B cell (primary cell): ENCODE measurements around the gene C1orf174. TPM values are rescaled to one million over a fixed set of nuclear protein-coding genes. Genes with fewer than 3 reads are reported as not detected.

ENCODE experiments used
- ATAC-seq: fragments of 200-7000 bp; cut with Tn5 transposase; one replicate; pipeline ENCODE4 v1.10.0; 2021; ENCODE audit warnings: low read depth, mild to moderate bottlenecking, moderate number of reproducible peaks, moderate library complexity
- CTCF ChIA-PET: fragments of 350-600 bp; sonication (Branson Sonifier 250); formaldehyde crosslinking; loops from one replicate; lab custom pipeline; 2021; ENCODE audit warnings: antibody characterized with exemption, inconsistent platforms; lab: Charles Lee
- POLR2A ChIA-PET: fragments of 350-600 bp; sonication (Branson Sonifier 250); formaldehyde crosslinking; loops from one replicate; lab custom pipeline; 2021; ENCODE audit warnings: antibody characterized with exemption; lab: Charles Lee
- DNase-seq: peaks from one replicate; pipeline ENCODE4 v3.0.0; 2013
- H2AFZ ChIP-seq: 2 replicates; pipeline ENCODE4 v1.6.1; 2012; ENCODE audit warnings: mild to moderate bottlenecking, low read depth, low read length; ENCODE audit not compliant: insufficient read depth, poor library complexity, severe bottlenecking
- H3K27ac ChIP-seq, 2 donors: 1 replicate in 1 of 2; 2 replicates in 1 of 2; pipeline ENCODE4 v1.5.1; 2012 to 2013; ENCODE audit warnings: low read length in 2 of 2, mild to moderate bottlenecking in 2 of 2, moderate library complexity in 1 of 2
- H3K27me3 ChIP-seq, 4 experiments: fragments of 200-600 bp in 1 of 4; sonication (generic) in 1 of 4; replicated peaks in 1 of 4; 1 replicate in 2 of 4; 2 replicates in 2 of 4; pipeline versions ENCODE4 v1.6.1 to v1.7.0; 2013 to 2016; ENCODE audit warnings: low read length in 3 of 4, mild to moderate bottlenecking in 2 of 4, mixed read lengths in 1 of 4, moderate library complexity in 1 of 4; ENCODE audit not compliant: insufficient read depth in 4 of 4, control insufficient read depth in 3 of 4; ENCODE audit errors: control extremely low read depth in 1 of 4
- H3K36me3 ChIP-seq, 2 experiments: replicated peaks in 1 of 2; 1 replicate in 1 of 2; 2 replicates in 1 of 2; pipeline versions ENCODE4 v1.6.1 to v1.7.1; 2013; ENCODE audit warnings: low read length in 1 of 2; ENCODE audit not compliant: insufficient read depth in 2 of 2, control insufficient read depth in 1 of 2; ENCODE audit errors: control extremely low read depth in 1 of 2, extremely low read depth in 1 of 2
- H3K4me1 ChIP-seq, 2 donors: fragments of 200-600 bp in 1 of 2; sonication (generic) in 1 of 2; 1 replicate in 1 of 2; 2 replicates in 1 of 2; pipeline versions ENCODE4 v1.5.1 to v1.6.1; 2013 to 2017; ENCODE audit warnings: low read length in 2 of 2; ENCODE audit not compliant: control insufficient read depth in 2 of 2, insufficient read depth in 2 of 2
- H3K4me2 ChIP-seq: replicated peaks from 2 replicates; pipeline ENCODE3; 2012; ENCODE audit warnings: mild to moderate bottlenecking, low read depth, low read length; ENCODE audit not compliant: poor library complexity, severe bottlenecking
- H3K4me3 ChIP-seq, 5 experiments: fragments of 200-600 bp in 1 of 5; sonication (generic) in 1 of 5; 1 replicate in 3 of 5; 2 replicates in 2 of 5; pipeline versions ENCODE4 v1.5.1 to v1.7.0; 2011 to 2016; ENCODE audit warnings: low read length in 4 of 5, mild to moderate bottlenecking in 4 of 5, low read depth in 2 of 5, control low read depth in 1 of 5, moderate library complexity in 1 of 5; ENCODE audit not compliant: insufficient read depth in 1 of 5; ENCODE audit errors: control extremely low read depth in 1 of 5, extremely low read depth in 1 of 5
- H3K79me2 ChIP-seq: fragments of 200-600 bp; sonication (generic); one replicate; pipeline ENCODE4 v1.6.0; 2016; ENCODE audit warnings: low read length; ENCODE audit not compliant: control insufficient read depth, insufficient read depth
- H3K9ac ChIP-seq: fragments of 200-600 bp; sonication (generic); 2 replicates; pipeline ENCODE4 v1.6.1; 2017; ENCODE audit warnings: mild to moderate bottlenecking, low read length, moderate library complexity
- H3K9me3 ChIP-seq, 3 donors: one replicate each; pipeline versions ENCODE4 v1.6.1 to v1.7.1; 2013; ENCODE audit warnings: low read length in 2 of 3; ENCODE audit not compliant: control insufficient read depth in 2 of 3, insufficient read depth in 1 of 3; ENCODE audit errors: control extremely low read depth in 1 of 3
- H4K20me1 ChIP-seq: 2 replicates; pipeline ENCODE4 v1.6.0; 2012; ENCODE audit warnings: mild to moderate bottlenecking, low read length; ENCODE audit not compliant: insufficient read depth, control insufficient read depth, poor library complexity, severe bottlenecking
- H3K27ac Mint-ChIP-seq: one replicate; pipeline ENCODE4 v1.8.0; 2021; ENCODE audit warnings: mixed read lengths
- H3K27me3 Mint-ChIP-seq: one replicate; pipeline ENCODE4 v1.8.0; 2021; ENCODE audit warnings: mixed read lengths
- H3K4me1 Mint-ChIP-seq: one replicate; pipeline ENCODE4 v1.8.0; 2021; ENCODE audit warnings: mixed read lengths
- H3K4me3 Mint-ChIP-seq: one replicate; pipeline ENCODE4 v1.8.0; 2021; ENCODE audit warnings: mixed read lengths
- H3K9me3 Mint-ChIP-seq: one replicate; pipeline ENCODE4 v1.8.0; 2022; ENCODE audit warnings: mixed read lengths; ENCODE audit not compliant: insufficient read depth
- CTCF ChIP-seq: fragments of 200-600 bp; IDR thresholded peaks from one replicate; pipeline ENCODE4 v1.8.0; 2022; ENCODE audit warnings: antibody characterized with exemption, mild to moderate bottlenecking
- EZH2 ChIP-seq: IDR thresholded peaks from 2 replicates; pipeline ENCODE4 v1.6.1; 2012; ENCODE audit warnings: borderline replicate concordance, low read depth, mild to moderate bottlenecking, moderate library complexity, low read length; ENCODE audit not compliant: insufficient read depth, poor library complexity, severe bottlenecking
- WGBS: methylation state at CpG from one replicate; pipeline ENCODE4 v1.1.5; 2013; ENCODE audit warnings: missing lambda C conversion rate; ENCODE audit not compliant: insufficient coverage; 5-methylcytosine and 5-hydroxymethylcytosine counted together
- intact Hi-C: fragments of 100-400 bp; cut with micrococcal nuclease; formaldehyde crosslinking; loops from one replicate; pipeline ENCODE4 v1.10.0; 2022
- polyA plus RNA-seq: library from polyadenylated mRNA; depleted of rRNA; stranded (reverse); fragments of >200 nt; gene quantifications from 2 replicates; pipeline ENCODE4 v1.2.3, GENCODE V29; 2012
- total RNA-seq, 2 donors: library from RNA; stranded (reverse); fragments of 120-200 nt in 1 of 2; gene quantifications; 1 replicate in 1 of 2; 2 replicates in 1 of 2; pipeline versions ENCODE4 v1.2.3 to v1.2.4, GENCODE V29; 2013 to 2022

Gene C1orf174
- total and polyA plus RNA-seq, 2 donors (not counting 1 experiment from before 2014, with no cell fraction given): 33.2 to 49.8 TPM

GRCh38 chr1:3896396-3897000 is 3.6 kb downstream of the C1orf174 start:
- Mint-ChIP-seq H3K4me3 (no peak overlapping the region), H3K9me3 (peaks cover 4% of the 10 kb centered on the region), H3K27me3 (no peaks in the 10 kb centered on the region), H3K4me1 (peaks cover 40% of the 10 kb centered on the region), H3K27ac (no peak overlapping the region)
- no peak for ATAC-seq
- POLR2A ChIA-PET: no interaction called here
- intact Hi-C loops: no loop called here
- CTCF ChIA-PET: interaction anchor here (0.7 kb wide), 1 partner anchor 121 kb away, joined by 3 read pairs; no protein-coding TSS in a partner anchor
- no peak overlapping the region for H2AFZ ChIP-seq
- H3K4me1 ChIP-seq: peaks cover 18 to 27% of the 10 kb centered on the region in 2 donors
- peaks cover 73% of the 10 kb centered on the region for H3K79me2 ChIP-seq
- H3K4me2 ChIP-seq: no peak overlapping the region
- TF ChIP-seq CTCF: no peak
- no peak for TF ChIP-seq EZH2
- H3K4me3 ChIP-seq: no peak overlapping the region
- H4K20me1 ChIP-seq: peaks cover 19% of the 10 kb centered on the region
- no peak overlapping the region for H3K27ac ChIP-seq
- no peak overlapping the region for H3K9ac ChIP-seq
- WGBS: 100% methylated on average over 4 of the region's 7 CpGs
- no peaks in the 10 kb centered on the region for H3K27me3 ChIP-seq
- H3K36me3 ChIP-seq: peaks cover 0 to 7% of the 10 kb centered on the region in 2 experiments
- DNase-seq: no peak
- peaks cover 0 to 18% (median 7%) of the 10 kb centered on the region in 3 donors for H3K9me3 ChIP-seq

DNA sequence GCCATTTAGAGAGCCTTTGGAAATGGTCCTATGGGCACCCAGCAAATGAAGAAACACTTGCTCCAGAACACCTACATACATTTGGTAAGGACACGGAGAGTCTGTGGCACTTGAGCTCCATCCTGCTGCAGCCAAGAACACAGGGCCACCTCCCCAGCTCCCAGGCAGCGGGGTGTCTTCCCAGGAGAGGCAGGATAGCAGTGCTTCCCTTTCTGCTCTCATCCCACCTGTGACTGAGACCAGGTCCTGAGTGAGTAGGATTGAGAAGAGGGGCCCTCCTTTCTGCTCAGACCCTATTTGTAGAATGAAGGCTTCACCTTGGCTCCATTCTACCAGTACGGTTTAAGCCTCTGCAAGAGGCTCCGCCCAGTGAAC is 4.1 kb downstream of the C1orf174 start:
- Histone ChIP-seq H3K27me3 (no peaks in the 10 kb centered on the region), H4K20me1 (peaks cover 19% of the 10 kb centered on the region), H2AFZ (no peak overlapping the region), H3K4me2 (no peak overlapping the region), H3K4me1 (peaks cover 18 to 30% of the 10 kb centered on the region in 2 donors), H3K9ac (no peak overlapping the region), H3K4me3 (no peak overlapping the region), H3K79me2 (peaks cover 78% of the 10 kb centered on the region), H3K27ac (no peak overlapping the region), H3K9me3 (peaks cover 0 to 18% (median 7%) of the 10 kb centered on the region in 3 donors), H3K36me3 (peaks cover 0 to 12% of the 10 kb centered on the region in 2 experiments)
- peaks cover 4% of the 10 kb centered on the region for H3K9me3 Mint-ChIP-seq
- 96% methylated on average over 3 of the region's 4 CpGs for WGBS
- H3K4me1 Mint-ChIP-seq: peaks cover 41% of the 10 kb centered on the region
- DNase-seq: no peak
- H3K27ac Mint-ChIP-seq: no peak overlapping the region
- intact Hi-C loops: no loop called here
- no peak for ATAC-seq
- no peak overlapping the region for H3K4me3 Mint-ChIP-seq
- no peaks in the 10 kb centered on the region for H3K27me3 Mint-ChIP-seq
- CTCF ChIA-PET: no interaction called here
- POLR2A ChIA-PET: no interaction called here
- no peak for TF ChIP-seq EZH2
- TF ChIP-seq CTCF: no peak
